GM10248 (cell line): ENCODE measurements around the gene TMEM167A.

ENCODE experiments used
- CTCF ChIA-PET: fragments of 300-600 bp; sonication (Branson Sonifier 250); formaldehyde crosslinking; extraction: SDS; loops from one replicate; lab custom pipeline; 2021; ENCODE audit warnings: antibody characterized with exemption; lab: Yijun Ruan, JAX
- POLR2A ChIA-PET: fragments of 350-650 bp; sonication (Branson Sonifier 250); formaldehyde crosslinking; extraction: SDS; loops from one replicate; lab custom pipeline; 2020; ENCODE audit warnings: antibody characterized with exemption; lab: Yijun Ruan, JAX
- DNase-seq: peaks from one replicate; pipeline ENCODE4 v3.0.0; 2012; ENCODE audit errors: extremely low spot score
- CTCF ChIP-seq: IDR thresholded peaks from 2 replicates; pipeline ENCODE4 v1.5.1; 2012; ENCODE audit warnings: mild to moderate bottlenecking, low read depth; ENCODE audit errors: extremely low read depth, missing control alignments, control extremely low read depth

The TMEM167A gene

DNA sequence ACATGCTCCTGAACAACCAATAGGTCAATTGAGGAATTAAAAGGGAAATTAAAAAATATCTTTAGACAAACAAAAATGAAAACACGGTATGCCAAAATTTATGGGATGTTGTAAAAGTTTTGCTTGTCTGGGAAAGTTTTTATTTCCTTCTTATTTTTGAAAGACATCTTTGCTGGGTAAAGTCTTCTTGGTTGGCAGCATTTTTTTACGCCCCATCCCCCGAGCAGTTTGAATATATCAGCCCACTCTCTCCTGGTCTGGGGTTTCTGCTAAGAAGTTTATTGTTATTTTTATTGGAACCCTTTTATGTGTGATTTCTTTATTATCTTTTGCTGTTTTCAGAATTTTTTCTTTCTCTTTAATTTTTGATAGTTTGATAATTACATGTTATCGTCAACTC lies 16.5 kb upstream of the TMEM167A start:
- ChIA-PET POLR2A (no interaction called here), CTCF (no interaction called here)
- TF ChIP-seq CTCF: no peak
- DNase-seq: no peak

DNA sequence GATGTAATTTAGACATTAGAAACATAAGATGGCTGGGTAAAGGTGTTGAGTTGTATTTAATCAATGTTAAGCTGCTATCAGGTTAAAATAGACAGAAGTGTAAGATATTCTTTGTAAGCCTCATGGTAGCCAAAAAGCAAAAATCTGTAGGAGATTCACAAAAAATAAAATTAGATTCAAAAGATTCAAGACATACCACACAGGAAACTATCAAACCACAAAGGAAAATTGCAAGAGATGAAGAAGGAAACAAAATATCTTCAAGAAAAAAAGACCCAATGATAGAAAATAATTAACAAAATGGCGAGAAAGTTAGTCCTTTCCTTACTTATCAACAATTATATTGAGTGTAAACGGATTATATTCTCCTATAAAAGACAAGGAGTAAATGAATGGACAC lies 15.4 kb upstream of the TMEM167A start:
- no peak for DNase-seq
- TF ChIP-seq CTCF: no peak
- CTCF ChIA-PET: no interaction called here
- POLR2A ChIA-PET: no interaction called here

DNA sequence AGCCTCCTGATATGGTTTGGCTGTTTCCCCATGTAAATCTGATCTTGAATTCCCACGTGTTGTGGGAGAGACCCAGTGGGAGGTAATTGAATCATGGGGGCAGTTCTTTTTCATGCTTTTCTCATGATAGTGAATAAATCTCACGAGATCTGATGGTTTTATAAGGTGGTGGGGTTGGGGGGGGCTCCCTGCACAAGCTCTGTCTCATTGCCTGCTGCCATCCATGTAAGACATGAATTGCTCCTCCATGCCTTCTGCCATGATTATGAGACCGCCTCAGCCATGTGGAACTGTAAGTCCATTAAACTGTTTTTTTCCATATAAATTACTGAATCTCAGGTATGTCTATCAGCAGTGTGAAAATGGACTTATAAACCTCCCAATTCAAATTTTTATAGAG lies 13.0 kb upstream of the TMEM167A start:
- ChIA-PET CTCF (interaction anchor here (1.4 kb wide), 1 partner anchor 13 kb away, joined by 3 read pairs; the partner anchor contains the start of genes TMEM167A and XRCC4), POLR2A (no interaction called here)
- no peak for DNase-seq
- no peak for TF ChIP-seq CTCF

DNA sequence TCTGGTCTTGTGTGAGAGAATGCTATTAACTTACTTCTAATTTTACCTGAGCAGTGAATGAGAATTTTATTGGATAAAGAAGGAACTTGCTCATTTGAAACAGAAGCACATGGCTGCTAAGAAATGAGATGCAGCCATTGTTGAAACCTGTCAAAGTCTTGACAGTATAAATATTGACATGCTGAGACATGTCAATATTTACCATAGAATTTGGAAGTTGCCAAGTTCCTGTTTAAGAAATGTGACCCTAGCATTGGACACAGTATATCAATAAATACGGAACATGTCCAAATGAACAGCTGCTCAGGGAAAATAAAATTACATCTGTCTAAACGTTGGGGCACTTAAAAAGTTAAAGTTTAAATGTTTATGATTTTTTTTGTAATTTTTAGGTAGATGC lies 7.9 kb upstream of the TMEM167A start:
- no peak for TF ChIP-seq CTCF
- DNase-seq: no peak
- CTCF ChIA-PET: interaction anchor here (1.6 kb wide), 1 partner anchor 26 kb away, joined by 3 read pairs; no protein-coding TSS in a partner anchor
- POLR2A ChIA-PET: no interaction called here

DNA sequence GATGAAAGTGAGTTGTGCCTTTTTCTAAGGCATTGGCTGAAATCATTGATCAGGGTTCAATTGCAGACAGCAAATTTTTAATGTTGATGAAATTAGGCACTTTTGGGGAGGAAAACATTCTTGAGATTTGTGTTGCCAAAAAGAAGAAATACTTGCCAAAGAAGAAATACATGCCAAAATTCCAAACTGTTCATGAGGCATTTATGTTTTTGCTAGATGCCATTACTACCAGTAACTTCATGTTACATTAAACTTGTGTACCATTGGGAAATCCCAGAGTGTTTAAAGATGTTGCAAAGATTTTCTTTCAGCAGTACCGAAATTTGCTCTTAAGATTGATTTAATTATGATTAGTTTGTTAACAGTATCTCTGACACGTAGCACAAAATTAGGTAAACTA lies 7.1 kb upstream of the TMEM167A start:
- no peak for DNase-seq
- POLR2A ChIA-PET: no interaction called here
- TF ChIP-seq CTCF: no peak
- CTCF ChIA-PET: interaction anchor here (1.6 kb wide), 1 partner anchor 27 kb away, joined by 3 read pairs; no protein-coding TSS in a partner anchor

GRCh38 chr5:83082750-83083149 lies 5.6 kb upstream of the TMEM167A start:
- TF ChIP-seq CTCF: no peak
- CTCF ChIA-PET: no interaction called here
- POLR2A ChIA-PET: no interaction called here
- DNase-seq: no peak
